ENCODE measurements around the gene CLIC6. TPM values are rescaled to one million over a fixed set of nuclear protein-coding genes. Genes with fewer than 3 reads are reported as not detected.

Gene CLIC6
- total and polyA plus RNA-seq, 2 of the 4 experiments (the other 2 are of a cell fraction): not detected

DNA sequence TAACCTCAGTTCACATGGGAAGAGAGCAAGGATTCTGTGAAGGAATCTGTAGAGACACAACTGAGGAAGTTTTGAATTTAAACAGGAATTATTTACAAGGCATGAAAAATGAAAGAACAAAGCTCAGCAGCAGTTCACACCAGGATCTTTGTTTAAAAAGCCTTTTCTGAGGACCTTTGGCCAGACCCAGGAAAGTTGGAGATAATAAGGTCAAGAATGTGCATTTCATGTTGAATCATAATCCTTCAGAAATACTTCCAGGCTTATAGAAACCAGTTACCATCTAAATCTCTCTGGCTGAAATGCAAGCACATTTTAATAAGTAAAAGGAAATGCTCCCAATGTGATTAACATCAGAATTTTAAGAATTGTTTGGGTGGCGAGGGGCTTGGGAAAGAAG is 2.7 kb downstream of the CLIC6 start:
- H3K9me3 ChIP-seq (ENCODE audit: control insufficient read depth, insufficient read depth, low read length): peaks cover 9% of the 10 kb centered on the region; the same call in 1 of the 2 replicates
- no peak overlapping the region for H4K91ac ChIP-seq (ENCODE audit: insufficient read depth, low read depth, low read length)
- no peak overlapping the region for H4K8ac ChIP-seq (ENCODE audit: low read depth in 2 of 2, low read length in 2 of 2)
- TF ChIP-seq POLR2A (IDR thresholded peaks at IDR 0.05; ENCODE audit: low read depth, low read length): no peak
- TF ChIP-seq FOS (IDR thresholded peaks at IDR 0.05; ENCODE audit: low read depth, low read length): no peak
- TF ChIP-seq NFE2L2 (IDR thresholded peaks at IDR 0.05; ENCODE audit: low read depth, low read length): no peak
- TF ChIP-seq SMC3 (IDR thresholded peaks at IDR 0.05; ENCODE audit: low read depth, low read length): no peak
- no peak for TF ChIP-seq MAFK (IDR thresholded peaks at IDR 0.05; ENCODE audit: low read depth, low read length)
- TF ChIP-seq CEBPB (IDR thresholded peaks at IDR 0.05; ENCODE audit: low read depth, low read length): no peak
- TF ChIP-seq MAZ (IDR thresholded peaks at IDR 0.05; ENCODE audit: borderline replicate concordance, low read depth, low read length): no peak
- TF ChIP-seq BHLHE40 (IDR thresholded peaks at IDR 0.05; ENCODE audit: low read depth, low read length): no peak
- TF ChIP-seq RFX5 (IDR thresholded peaks at IDR 0.05; ENCODE audit: low read depth, low read length): no peak
- no peak for TF ChIP-seq MXI1 (IDR thresholded peaks at IDR 0.05; ENCODE audit: borderline replicate concordance, low read depth, low read length)
- TF ChIP-seq, protein P1, sequence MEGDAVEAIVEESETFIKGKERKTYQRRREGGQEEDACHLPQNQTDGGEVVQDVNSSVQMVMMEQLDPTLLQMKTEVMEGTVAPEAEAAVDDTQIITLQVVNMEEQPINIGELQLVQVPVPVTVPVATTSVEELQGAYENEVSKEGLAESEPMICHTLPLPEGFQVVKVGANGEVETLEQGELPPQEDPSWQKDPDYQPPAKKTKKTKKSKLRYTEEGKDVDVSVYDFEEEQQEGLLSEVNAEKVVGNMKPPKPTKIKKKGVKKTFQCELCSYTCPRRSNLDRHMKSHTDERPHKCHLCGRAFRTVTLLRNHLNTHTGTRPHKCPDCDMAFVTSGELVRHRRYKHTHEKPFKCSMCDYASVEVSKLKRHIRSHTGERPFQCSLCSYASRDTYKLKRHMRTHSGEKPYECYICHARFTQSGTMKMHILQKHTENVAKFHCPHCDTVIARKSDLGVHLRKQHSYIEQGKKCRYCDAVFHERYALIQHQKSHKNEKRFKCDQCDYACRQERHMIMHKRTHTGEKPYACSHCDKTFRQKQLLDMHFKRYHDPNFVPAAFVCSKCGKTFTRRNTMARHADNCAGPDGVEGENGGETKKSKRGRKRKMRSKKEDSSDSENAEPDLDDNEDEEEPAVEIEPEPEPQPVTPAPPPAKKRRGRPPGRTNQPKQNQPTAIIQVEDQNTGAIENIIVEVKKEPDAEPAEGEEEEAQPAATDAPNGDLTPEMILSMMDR (conservative IDR thresholded peaks at IDR 0.05; ENCODE audit: low read depth, low read length): no peak
- TF ChIP-seq RCOR1 (IDR thresholded peaks at IDR 0.05; ENCODE audit: insufficient replicate concordance, low read length): no peak
- TF ChIP-seq RAD21 (IDR thresholded peaks at IDR 0.05; ENCODE audit: low read length): no peak
- no peak for TF ChIP-seq CHD1 (IDR thresholded peaks at IDR 0.05; ENCODE audit: low read depth, low read length)
- TF ChIP-seq, protein P2, sequence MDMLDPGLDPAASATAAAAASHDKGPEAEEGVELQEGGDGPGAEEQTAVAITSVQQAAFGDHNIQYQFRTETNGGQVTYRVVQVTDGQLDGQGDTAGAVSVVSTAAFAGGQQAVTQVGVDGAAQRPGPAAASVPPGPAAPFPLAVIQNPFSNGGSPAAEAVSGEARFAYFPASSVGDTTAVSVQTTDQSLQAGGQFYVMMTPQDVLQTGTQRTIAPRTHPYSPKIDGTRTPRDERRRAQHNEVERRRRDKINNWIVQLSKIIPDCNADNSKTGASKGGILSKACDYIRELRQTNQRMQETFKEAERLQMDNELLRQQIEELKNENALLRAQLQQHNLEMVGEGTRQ (IDR thresholded peaks at IDR 0.05; ENCODE audit: low read depth, low read length): no peak
- TF ChIP-seq, protein P3, sequence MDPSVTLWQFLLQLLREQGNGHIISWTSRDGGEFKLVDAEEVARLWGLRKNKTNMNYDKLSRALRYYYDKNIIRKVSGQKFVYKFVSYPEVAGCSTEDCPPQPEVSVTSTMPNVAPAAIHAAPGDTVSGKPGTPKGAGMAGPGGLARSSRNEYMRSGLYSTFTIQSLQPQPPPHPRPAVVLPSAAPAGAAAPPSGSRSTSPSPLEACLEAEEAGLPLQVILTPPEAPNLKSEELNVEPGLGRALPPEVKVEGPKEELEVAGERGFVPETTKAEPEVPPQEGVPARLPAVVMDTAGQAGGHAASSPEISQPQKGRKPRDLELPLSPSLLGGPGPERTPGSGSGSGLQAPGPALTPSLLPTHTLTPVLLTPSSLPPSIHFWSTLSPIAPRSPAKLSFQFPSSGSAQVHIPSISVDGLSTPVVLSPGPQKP (IDR thresholded peaks at IDR 0.05; ENCODE audit: borderline replicate concordance, low read depth, low read length): no peak
- no peaks in the 10 kb centered on the region for H3K36me3 ChIP-seq (ENCODE audit: control insufficient read depth, insufficient read depth, low read length)
- no peak overlapping the region for H3K4me3 ChIP-seq (ENCODE audit: insufficient read depth, low read depth, low read length)
- in situ Hi-C loops (cut with MboI; ENCODE audit: low sequenced_read_pairs): no loop called here
- POLR2A ChIA-PET (ENCODE audit: unreplicated experiment): no interaction called here
- H3K9ac ChIP-seq (ENCODE audit: low read depth, low read length): no peak overlapping the region
- H3K4me2 ChIP-seq (ENCODE audit: low read depth, low read length): no peak overlapping the region
- DNase-seq: no peak
- H2BK15ac ChIP-seq (ENCODE audit: low read depth, low read length): no peak overlapping the region
- H3K9me1 ChIP-seq (ENCODE audit: insufficient read depth, low read length): no peaks in the 10 kb centered on the region
- WGBS, 2 experiments (ENCODE audit: extremely low coverage in 2 of 2, insufficient read length in 1 of 2): no CpG with 5 or more reads among the region's 1 CpG
- peaks cover 8% of the 10 kb centered on the region; the same call in 1 of the 2 replicates for H3K4me1 ChIP-seq (ENCODE audit: control insufficient read depth, insufficient read depth, low read length)
- no peak overlapping the region for H3K4ac ChIP-seq (ENCODE audit: low read depth, low read length)
- no peak overlapping the region for H2AFZ ChIP-seq (replicated peaks; ENCODE audit: low read length, poor library complexity)
- H3K79me1 ChIP-seq (ENCODE audit: low read depth in 1 of 2, low read length in 2 of 2): no peaks in the 10 kb centered on the region
- ATAC-seq (ENCODE audit: low read depth): no peak
- no TSS peak for BruUV-seq (replicated peaks)
- H3K27ac ChIP-seq (ENCODE audit: insufficient read depth, low read length): no peak overlapping the region
- no peak overlapping the region for H3K23ac ChIP-seq (ENCODE audit: low read depth, low read length)
- H3K56ac ChIP-seq (ENCODE audit: extremely low read depth, insufficient read depth, low read length): no peak overlapping the region
- no peak overlapping the region for H3K14ac ChIP-seq (replicated peaks; ENCODE audit: low read depth, low read length)
- no peak overlapping the region for H2BK20ac ChIP-seq (ENCODE audit: low read depth, low read length)
- H3K27me3 ChIP-seq (ENCODE audit: control insufficient read depth, insufficient read depth, low read length): peaks cover 88% of the 10 kb centered on the region
- dilution Hi-C loops (cut with HindIII; ENCODE audit: low sequenced_read_pairs, unreplicated experiment): no loop called here
- no peak overlapping the region for H2AK5ac ChIP-seq (ENCODE audit: low read depth, low read length)
- no peak overlapping the region for H2AK9ac ChIP-seq (replicated peaks; ENCODE audit: low read depth, low read length, poor library complexity)
- no peak overlapping the region for H4K5ac ChIP-seq (ENCODE audit: low read depth, low read length)
- H3K18ac ChIP-seq (ENCODE audit: low read depth, low read length): no peak overlapping the region
- CTCF ChIA-PET: interaction anchor here (0.9 kb wide), 1 partner anchor 16 kb away, joined by 7 read pairs; no protein-coding TSS in a partner anchor
- H4K20me1 ChIP-seq (ENCODE audit: insufficient read depth, low read length): no peaks in the 10 kb centered on the region
- no peak overlapping the region for H2BK120ac ChIP-seq (ENCODE audit: low read depth, low read length)
- intact Hi-C loops (cut with micrococcal nuclease): no loop called here
- no peak overlapping the region for H2BK5ac ChIP-seq (ENCODE audit: low read depth, low read length, poor library complexity, severe bottlenecking)

Data from IMR-90 (cell line).